Ishikawa (cell line): ENCODE measurements around the gene CNOT2.

ENCODE experiments used
- CEBPB ChIP-seq: IDR thresholded peaks from 2 replicates; pipeline ENCODE4 v1.6.1; 2012
- CREB1 ChIP-seq: IDR thresholded peaks from 2 replicates; pipeline ENCODE4 v1.6.1; 2012; ENCODE audit warnings: low read depth
- EGR1 ChIP-seq: IDR thresholded peaks from 2 replicates; pipeline ENCODE4 v1.6.1; 2012
- EP300 ChIP-seq: IDR thresholded peaks from 2 replicates; pipeline ENCODE4 v1.6.1; 2012; ENCODE audit warnings: borderline replicate concordance
- FOXM1 ChIP-seq: IDR thresholded peaks from 2 replicates; pipeline ENCODE4 v1.6.1; 2012; ENCODE audit warnings: low read depth, borderline replicate concordance
- NFIC ChIP-seq: IDR thresholded peaks from 2 replicates; pipeline ENCODE4 v1.6.1; 2012
- RAD21 ChIP-seq: IDR thresholded peaks from 2 replicates; pipeline ENCODE4 v1.6.1; 2012; ENCODE audit warnings: low read depth
- TAF1 ChIP-seq: IDR thresholded peaks from 2 replicates; pipeline ENCODE4 v1.6.1; 2012; ENCODE audit warnings: low read depth, mild to moderate bottlenecking
- TCF12 ChIP-seq: IDR thresholded peaks from 2 replicates; pipeline ENCODE4 v1.6.1; 2012; ENCODE audit warnings: low read depth
- TEAD4 ChIP-seq: IDR thresholded peaks from 2 replicates; pipeline ENCODE4 v1.6.1; 2012
- YY1 ChIP-seq: IDR thresholded peaks from 2 replicates; pipeline ENCODE4 v1.6.1; 2012; ENCODE audit warnings: low read depth
- ZBTB7A ChIP-seq: IDR thresholded peaks from 2 replicates; pipeline ENCODE4 v1.6.1; 2012; ENCODE audit warnings: low read depth
- TF ChIP-seq, protein P1 (sequence below): IDR thresholded peaks from 2 replicates; pipeline ENCODE4 v1.6.1; 2012
- TF ChIP-seq, protein P2 (sequence below): IDR thresholded peaks from 2 replicates; pipeline ENCODE4 v1.6.1; 2012
- TF ChIP-seq, protein P3 (sequence below): IDR thresholded peaks from 2 replicates; pipeline ENCODE4 v1.6.1; 2012; ENCODE audit warnings: low read depth, mild to moderate bottlenecking

The CNOT2 gene

GRCh38 chr12:70227911-70228310 lies 15.3 kb upstream of the CNOT2 start:
- TF ChIP-seq TEAD4 (no peak), ZBTB7A (no peak), CEBPB (no peak), EP300 (no peak), CREB1 (no peak), FOXM1 (no peak)
- TF ChIP-seq, protein P1, sequence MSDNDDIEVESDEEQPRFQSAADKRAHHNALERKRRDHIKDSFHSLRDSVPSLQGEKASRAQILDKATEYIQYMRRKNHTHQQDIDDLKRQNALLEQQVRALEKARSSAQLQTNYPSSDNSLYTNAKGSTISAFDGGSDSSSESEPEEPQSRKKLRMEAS, result no peak
- TF ChIP-seq, protein P2, sequence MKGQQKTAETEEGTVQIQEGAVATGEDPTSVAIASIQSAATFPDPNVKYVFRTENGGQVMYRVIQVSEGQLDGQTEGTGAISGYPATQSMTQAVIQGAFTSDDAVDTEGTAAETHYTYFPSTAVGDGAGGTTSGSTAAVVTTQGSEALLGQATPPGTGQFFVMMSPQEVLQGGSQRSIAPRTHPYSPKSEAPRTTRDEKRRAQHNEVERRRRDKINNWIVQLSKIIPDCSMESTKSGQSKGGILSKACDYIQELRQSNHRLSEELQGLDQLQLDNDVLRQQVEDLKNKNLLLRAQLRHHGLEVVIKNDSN, result no peak
- TF ChIP-seq, protein P3, sequence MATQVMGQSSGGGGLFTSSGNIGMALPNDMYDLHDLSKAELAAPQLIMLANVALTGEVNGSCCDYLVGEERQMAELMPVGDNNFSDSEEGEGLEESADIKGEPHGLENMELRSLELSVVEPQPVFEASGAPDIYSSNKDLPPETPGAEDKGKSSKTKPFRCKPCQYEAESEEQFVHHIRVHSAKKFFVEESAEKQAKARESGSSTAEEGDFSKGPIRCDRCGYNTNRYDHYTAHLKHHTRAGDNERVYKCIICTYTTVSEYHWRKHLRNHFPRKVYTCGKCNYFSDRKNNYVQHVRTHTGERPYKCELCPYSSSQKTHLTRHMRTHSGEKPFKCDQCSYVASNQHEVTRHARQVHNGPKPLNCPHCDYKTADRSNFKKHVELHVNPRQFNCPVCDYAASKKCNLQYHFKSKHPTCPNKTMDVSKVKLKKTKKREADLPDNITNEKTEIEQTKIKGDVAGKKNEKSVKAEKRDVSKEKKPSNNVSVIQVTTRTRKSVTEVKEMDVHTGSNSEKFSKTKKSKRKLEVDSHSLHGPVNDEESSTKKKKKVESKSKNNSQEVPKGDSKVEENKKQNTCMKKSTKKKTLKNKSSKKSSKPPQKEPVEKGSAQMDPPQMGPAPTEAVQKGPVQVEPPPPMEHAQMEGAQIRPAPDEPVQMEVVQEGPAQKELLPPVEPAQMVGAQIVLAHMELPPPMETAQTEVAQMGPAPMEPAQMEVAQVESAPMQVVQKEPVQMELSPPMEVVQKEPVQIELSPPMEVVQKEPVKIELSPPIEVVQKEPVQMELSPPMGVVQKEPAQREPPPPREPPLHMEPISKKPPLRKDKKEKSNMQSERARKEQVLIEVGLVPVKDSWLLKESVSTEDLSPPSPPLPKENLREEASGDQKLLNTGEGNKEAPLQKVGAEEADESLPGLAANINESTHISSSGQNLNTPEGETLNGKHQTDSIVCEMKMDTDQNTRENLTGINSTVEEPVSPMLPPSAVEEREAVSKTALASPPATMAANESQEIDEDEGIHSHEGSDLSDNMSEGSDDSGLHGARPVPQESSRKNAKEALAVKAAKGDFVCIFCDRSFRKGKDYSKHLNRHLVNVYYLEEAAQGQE, result no peak

- TF ChIP-seq NFIC (no peak), EP300 (no peak), FOXM1 (no peak), TCF12 (no peak), YY1 (no peak), ZBTB7A (no peak), CREB1 (no peak), RAD21 (no peak), TAF1 (no peak), EGR1 (no peak), TEAD4 (no peak), CEBPB (no peak)
- TF ChIP-seq, protein P2, result no peak
- TF ChIP-seq, protein P1, result no peak
- TF ChIP-seq, protein P3, result no peak
Measured at GRCh38 chr12:70230934-70231606, 12.2 kb upstream of the CNOT2 start.

DNA sequence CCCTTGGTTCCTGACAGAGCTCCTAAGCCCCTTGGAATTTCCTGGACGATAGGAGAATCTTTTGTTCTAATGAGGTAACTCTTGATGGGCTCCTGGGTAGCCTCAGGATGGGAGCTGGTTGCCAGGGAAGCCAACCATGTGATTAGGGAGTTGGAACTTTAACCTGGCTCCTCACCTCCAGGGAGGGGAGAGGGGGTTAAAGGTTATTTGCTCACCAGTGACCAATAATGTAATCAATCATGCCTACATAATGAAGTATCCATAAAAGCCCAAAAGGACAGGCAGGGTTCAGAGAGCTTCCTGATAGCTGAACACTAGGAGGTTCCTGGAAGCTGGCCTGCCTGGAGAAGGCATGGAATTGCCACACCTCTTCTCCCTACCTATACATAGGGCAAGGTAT lies 6.2 kb upstream of the CNOT2 start:
- TF ChIP-seq EP300, result no peak
- TF ChIP-seq NFIC, result no peak
- no peak for TF ChIP-seq TEAD4
- TF ChIP-seq EGR1, result no peak
- TF ChIP-seq YY1, result no peak
- no peak for TF ChIP-seq CEBPB
- TF ChIP-seq ZBTB7A, result no peak
- no peak for TF ChIP-seq TCF12
- no peak for TF ChIP-seq RAD21
- no peak for TF ChIP-seq CREB1
- no peak for TF ChIP-seq FOXM1
- TF ChIP-seq, protein P3, result no peak
- TF ChIP-seq, protein P1, result no peak
- no peak for TF ChIP-seq TAF1
- TF ChIP-seq, protein P2, result no peak

DNA sequence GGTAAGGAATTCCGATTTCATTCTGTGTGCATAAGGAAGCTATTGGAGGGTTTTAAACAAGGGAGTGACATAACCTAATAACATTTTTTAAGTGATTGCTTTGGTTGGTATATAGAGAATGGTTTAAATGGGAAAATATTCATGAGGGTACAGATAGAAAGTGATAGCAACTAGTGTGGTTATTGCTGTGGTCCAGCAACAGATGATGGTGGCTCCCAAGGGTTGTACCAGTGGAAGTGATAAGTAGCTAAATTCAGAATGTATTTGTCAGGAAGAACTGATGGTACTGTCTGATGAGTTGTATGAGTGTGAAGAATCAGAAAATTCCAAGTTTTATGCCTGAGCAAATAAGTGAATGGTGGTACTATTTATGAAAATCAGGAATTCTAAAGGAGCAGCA lies 2.6 kb upstream of the CNOT2 start:
- TF ChIP-seq TCF12 (no peak), TAF1 (no peak), NFIC (no peak), EP300 (no peak), YY1 (no peak), FOXM1 (no peak), RAD21 (no peak), CEBPB (no peak), TEAD4 (no peak), ZBTB7A (no peak), EGR1 (no peak)
- TF ChIP-seq, protein P3, result no peak
- TF ChIP-seq, protein P1, result no peak
- TF ChIP-seq, protein P2, result no peak
